ENCODE results near the gene KRTAP8-1.

KRTAP8-1 gene, protein sequence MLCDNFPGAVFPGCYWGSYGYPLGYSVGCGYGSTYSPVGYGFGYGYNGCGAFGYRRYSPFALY

GRCh38 chr21:30813174-30813573, at the start of gene KRTAP8-1:
Gene KRTAP8-1 (minus strand): TSS chr21:30813274. CDS start chr21:30813220, 54 bp downstream.
- DNase-seq (ENCODE audit: low spot score): no peak

- DNase-seq (ENCODE audit: low spot score): no peak
Observed at GRCh38 chr21:30847627-30848500, 34.8 kb upstream of the KRTAP8-1 start.

- DNase-seq (ENCODE audit: low spot score): no peak
Observed at GRCh38 chr21:30842990-30843389, 29.9 kb upstream of the KRTAP8-1 start.

DNA sequence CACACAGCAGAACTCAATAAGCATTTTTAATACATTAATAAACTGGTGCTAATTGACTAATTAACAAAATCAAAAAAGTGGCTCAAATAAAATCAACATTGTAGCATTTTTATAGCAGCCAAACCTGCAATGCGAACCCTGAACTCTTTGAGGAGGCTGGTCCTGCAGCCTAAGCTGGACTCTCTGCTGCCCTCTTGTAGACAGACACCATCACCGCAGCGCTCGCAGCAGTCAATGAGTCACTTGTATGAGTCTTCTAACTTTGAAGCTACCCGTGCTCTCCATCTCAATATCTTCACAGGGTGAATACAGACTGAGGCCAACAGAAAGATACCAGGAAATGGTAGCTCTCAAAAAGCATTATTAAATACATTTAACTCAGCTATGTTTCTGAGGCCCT, 26.2 kb upstream of the KRTAP8-1 start:
- peak; percentile 2 for DNase-seq (ENCODE audit: low spot score)

DNA sequence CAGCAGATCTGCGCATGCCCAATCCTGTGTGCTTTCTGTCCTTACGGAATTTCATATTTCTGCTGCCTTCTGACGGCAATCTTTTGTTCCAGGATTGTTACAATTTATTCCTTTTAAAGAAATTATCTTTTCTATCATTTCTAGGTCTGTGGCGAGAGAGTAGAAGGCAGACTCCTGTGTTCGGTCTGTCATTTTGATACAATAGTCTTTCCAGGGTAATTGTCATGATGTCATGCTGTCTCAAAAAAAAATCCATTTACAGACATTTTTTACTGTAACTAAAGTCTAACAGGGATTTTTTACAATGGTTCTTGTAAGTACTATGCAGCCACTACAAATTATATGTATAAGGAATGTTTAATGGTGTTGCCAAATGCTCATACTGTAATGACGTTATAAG, 25.5 kb upstream of the KRTAP8-1 start:
- no peak for DNase-seq (ENCODE audit: low spot score)

GRCh38 chr21:30831194-30831765, 18.2 kb upstream of the KRTAP8-1 start:
- peak; percentile 23 for DNase-seq (ENCODE audit: low spot score)

GRCh38 chr21:30829659-30830058, 16.6 kb upstream of the KRTAP8-1 start, which contains the start of gene KRTAP7-1:
Gene KRTAP7-1 (minus strand): TSS chr21:30829759. CDS start chr21:30829698, 61 bp downstream.
- no peak for DNase-seq (ENCODE audit: low spot score)

- DNase-seq (ENCODE audit: low spot score): no peak
Observed at GRCh38 chr21:30818837-30819610, 6.0 kb upstream of the KRTAP8-1 start.

GRCh38 chr21:30800605-30801004, 12.5 kb downstream of the KRTAP8-1 start:
- no peak for DNase-seq (ENCODE audit: low spot score)

DNA sequence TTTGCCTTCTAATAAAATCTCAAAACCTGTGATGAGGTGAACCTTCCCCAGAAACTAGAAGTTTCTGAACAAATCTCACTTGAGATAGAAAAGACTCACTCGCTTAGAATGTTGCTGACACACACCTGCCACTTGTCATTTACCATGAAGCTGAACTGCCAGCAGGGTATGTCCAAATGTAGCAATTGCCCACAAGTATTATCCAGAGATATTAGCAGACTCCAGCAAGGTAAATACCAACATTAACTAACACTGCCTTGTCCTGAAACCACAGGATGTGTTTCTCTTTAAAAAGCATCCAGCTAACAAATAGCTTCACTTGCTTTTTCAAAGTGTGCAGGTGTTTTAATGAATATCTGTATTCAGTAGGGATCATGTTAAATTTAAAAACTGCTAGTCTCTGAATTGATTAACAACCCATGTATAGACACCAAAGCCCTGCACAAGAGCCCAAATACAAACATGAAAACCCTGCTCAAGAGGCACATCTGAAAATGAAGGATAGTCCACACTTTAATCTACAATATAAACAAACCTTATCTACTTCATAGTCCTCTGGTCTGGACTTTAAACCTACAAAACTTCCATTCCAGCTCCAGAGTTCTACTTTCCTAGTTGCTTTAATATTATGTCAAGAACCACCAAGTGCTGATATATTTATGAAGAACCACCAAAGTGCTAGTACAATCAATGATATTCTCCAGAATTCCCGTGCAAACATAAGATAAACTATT, 19.3 kb downstream of the KRTAP8-1 start:
- DNase-seq (ENCODE audit: low spot score): no peak

DNA sequence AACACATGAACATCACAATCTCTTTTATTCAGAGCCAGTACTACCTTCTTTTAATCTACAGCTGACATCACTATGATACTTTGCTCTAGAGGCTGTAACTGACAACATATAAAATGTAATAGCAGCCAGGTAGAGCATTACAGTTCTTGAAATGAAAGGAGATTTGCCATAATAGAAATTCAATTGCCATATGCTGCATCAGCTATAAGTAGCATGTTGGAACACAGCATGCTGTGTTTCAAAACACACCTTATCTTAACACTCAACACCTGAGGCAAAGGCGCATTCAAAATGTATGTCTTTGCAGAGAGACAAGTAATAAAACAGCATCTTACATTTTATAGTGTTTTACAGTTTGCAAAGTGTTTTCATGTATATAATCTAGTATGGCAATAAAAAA, 33.8 kb downstream of the KRTAP8-1 start:
- DNase-seq (ENCODE audit: low spot score): no peak

GRCh38 chr21:30769724-30770431, 43.2 kb downstream of the KRTAP8-1 start:
- no peak for DNase-seq (ENCODE audit: low spot score)

Data from germinal center (tissue), 1 donor.